Ishikawa (cell line): ENCODE data around the gene ATP13A3.

Experiments used
- CEBPB ChIP-seq: IDR thresholded peaks from 2 replicates; pipeline ENCODE4 v1.6.1; 2012
- CREB1 ChIP-seq: IDR thresholded peaks from 2 replicates; pipeline ENCODE4 v1.6.1; 2012; ENCODE audit warnings: low read depth
- EGR1 ChIP-seq: IDR thresholded peaks from 2 replicates; pipeline ENCODE4 v1.6.1; 2012
- EP300 ChIP-seq: IDR thresholded peaks from 2 replicates; pipeline ENCODE4 v1.6.1; 2012; ENCODE audit warnings: borderline replicate concordance
- FOXM1 ChIP-seq: IDR thresholded peaks from 2 replicates; pipeline ENCODE4 v1.6.1; 2012; ENCODE audit warnings: low read depth, borderline replicate concordance
- NFIC ChIP-seq: IDR thresholded peaks from 2 replicates; pipeline ENCODE4 v1.6.1; 2012
- RAD21 ChIP-seq: IDR thresholded peaks from 2 replicates; pipeline ENCODE4 v1.6.1; 2012; ENCODE audit warnings: low read depth
- REST ChIP-seq: IDR thresholded peaks from 2 replicates; pipeline ENCODE4 v1.6.1; 2012; ENCODE audit warnings: low read depth, mild to moderate bottlenecking
- TAF1 ChIP-seq: IDR thresholded peaks from 2 replicates; pipeline ENCODE4 v1.6.1; 2012; ENCODE audit warnings: low read depth, mild to moderate bottlenecking
- TCF12 ChIP-seq: IDR thresholded peaks from 2 replicates; pipeline ENCODE4 v1.6.1; 2012; ENCODE audit warnings: low read depth
- TEAD4 ChIP-seq: IDR thresholded peaks from 2 replicates; pipeline ENCODE4 v1.6.1; 2012
- USF1 ChIP-seq: IDR thresholded peaks from 2 replicates; pipeline ENCODE4 v1.6.1; 2012
- YY1 ChIP-seq: IDR thresholded peaks from 2 replicates; pipeline ENCODE4 v1.6.1; 2012; ENCODE audit warnings: low read depth
- ZBTB7A ChIP-seq: IDR thresholded peaks from 2 replicates; pipeline ENCODE4 v1.6.1; 2012; ENCODE audit warnings: low read depth
- TF ChIP-seq, protein P1 (sequence below): IDR thresholded peaks from 2 replicates; pipeline ENCODE4 v1.6.1; 2012

The ATP13A3 gene

GRCh38 chr3:194469977-194470376 lies 16.8 kb downstream of the ATP13A3 start:
- TF ChIP-seq NFIC (no peak), RAD21 (no peak)

GRCh38 chr3:194468086-194468485 lies 18.7 kb downstream of the ATP13A3 start:
- no peak for TF ChIP-seq TEAD4
- TF ChIP-seq TAF1: no peak
- TF ChIP-seq USF1: no peak
- TF ChIP-seq CREB1: no peak
- no peak for TF ChIP-seq RAD21
- TF ChIP-seq, protein P1, sequence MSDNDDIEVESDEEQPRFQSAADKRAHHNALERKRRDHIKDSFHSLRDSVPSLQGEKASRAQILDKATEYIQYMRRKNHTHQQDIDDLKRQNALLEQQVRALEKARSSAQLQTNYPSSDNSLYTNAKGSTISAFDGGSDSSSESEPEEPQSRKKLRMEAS: no peak
- TF ChIP-seq CEBPB: no peak
- TF ChIP-seq YY1: no peak
- TF ChIP-seq EP300: no peak

- TF ChIP-seq EGR1: no peak
- TF ChIP-seq ZBTB7A: no peak
- no peak for TF ChIP-seq REST
- no peak for TF ChIP-seq TCF12
- TF ChIP-seq RAD21: no peak
- TF ChIP-seq YY1: no peak
- no peak for TF ChIP-seq FOXM1
- no peak for TF ChIP-seq USF1
- no peak for TF ChIP-seq TAF1
- TF ChIP-seq EP300: no peak
- TF ChIP-seq CREB1: no peak
- no peak for TF ChIP-seq TEAD4
- no peak for TF ChIP-seq CEBPB
Observed at GRCh38 chr3:194466761-194467356, 19.9 kb downstream of the ATP13A3 start.

DNA sequence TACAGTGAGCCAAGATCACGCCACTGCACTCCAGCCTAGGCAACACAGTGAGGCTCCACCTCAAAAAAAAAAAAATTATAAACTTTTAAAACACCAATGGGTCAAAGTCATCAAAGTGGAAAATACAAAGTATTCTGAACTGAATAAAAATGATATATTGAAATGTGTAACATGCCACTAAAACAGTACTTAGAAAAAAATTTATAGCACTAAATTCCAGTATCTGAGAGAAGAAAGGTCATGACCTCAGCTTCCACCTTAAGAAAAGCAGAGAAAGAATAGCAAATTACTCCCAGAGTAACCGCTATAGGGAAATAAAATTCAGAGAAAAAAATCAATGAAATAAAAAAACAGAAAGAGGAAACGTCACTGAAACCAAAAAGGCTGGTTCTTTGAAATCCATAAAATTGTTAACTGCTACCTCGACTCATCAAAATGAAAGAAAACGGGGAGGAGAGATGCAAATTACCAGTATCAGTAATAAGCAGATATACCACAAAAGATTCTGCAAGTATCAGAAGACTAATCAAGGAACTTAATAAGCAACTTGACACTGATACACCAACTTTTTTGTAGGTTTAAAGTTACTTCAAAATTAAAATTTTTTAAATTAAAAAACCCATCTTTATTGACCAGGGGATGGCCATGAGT lies 20.8 kb downstream of the ATP13A3 start:
- TF ChIP-seq TEAD4 (no peak), YY1 (no peak), EP300 (no peak), FOXM1 (no peak), EGR1 (no peak), TCF12 (no peak), CREB1 (no peak)

- TF ChIP-seq RAD21 (no peak), EP300 (no peak), CEBPB (no peak)
- TF ChIP-seq, protein P1: no peak
Observed at GRCh38 chr3:194465246-194465645, 21.6 kb downstream of the ATP13A3 start.

DNA sequence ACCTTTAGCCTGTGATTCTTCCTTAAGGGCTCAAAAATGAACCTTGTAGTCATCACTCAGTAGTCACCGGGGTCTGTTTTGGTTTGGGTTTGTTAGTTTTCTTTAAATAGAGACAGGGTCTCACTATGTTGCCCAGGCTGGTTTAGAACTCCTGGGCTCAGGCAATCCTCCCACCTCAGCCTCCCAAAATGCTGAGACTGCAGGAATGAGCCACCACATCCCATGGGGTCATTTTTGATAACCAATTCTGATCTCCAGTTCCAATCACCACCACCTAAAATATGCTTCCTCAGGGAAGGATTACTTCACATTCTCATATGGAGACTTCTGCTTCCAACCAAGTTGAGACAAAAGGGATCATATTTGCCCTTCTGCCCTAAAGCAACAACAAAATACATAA lies 22.1 kb downstream of the ATP13A3 start:
- TF ChIP-seq REST: no peak
- TF ChIP-seq, protein P1: no peak
- no peak for TF ChIP-seq ZBTB7A
